ENCODE measurements around the gene RFC4.
"Not testable (repeated sequence)": the region's sequence is repeated elsewhere in the genome, so short reads cannot be mapped to it uniquely, and the experiment has no call there.

The RFC4 gene

GRCh38 chr3:186825872-186826409, 19.7 kb upstream of the RFC4 start:
- no peak for DNase-seq (ENCODE audit: low read depth, low spot score)
- H3K27ac ChIP-seq = no peak overlapping the region

- DNase-seq (ENCODE audit: low read depth, low spot score) = no peak
- no peak overlapping the region for H3K27ac ChIP-seq
These were observed 19.1 kb upstream of the RFC4 start for GRCh38 chr3:186825294-186825821.

- DNase-seq (ENCODE audit: low read depth, low spot score) = no peak
- no peak overlapping the region for H3K27ac ChIP-seq
These were observed 18.3 kb upstream of the RFC4 start for GRCh38 chr3:186824430-186825139.

GRCh38 chr3:186823386-186823785, 17.1 kb upstream of the RFC4 start:
- DNase-seq (ENCODE audit: low read depth, low spot score) = no peak
- no peak overlapping the region for H3K27ac ChIP-seq

- not testable (repeated sequence) for H3K27ac ChIP-seq; DNase-seq (ENCODE audit: low read depth, low spot score)
These were observed 16.1 kb upstream of the RFC4 start for GRCh38 chr3:186822388-186822759.

GRCh38 chr3:186821429-186822387, 15.4 kb upstream of the RFC4 start:
- no peak for DNase-seq (ENCODE audit: low read depth, low spot score)
- H3K27ac ChIP-seq = no peak overlapping the region

GRCh38 chr3:186818956-186819355, 12.7 kb upstream of the RFC4 start:
- no peak overlapping the region for H3K27ac ChIP-seq

GRCh38 chr3:186818516-186818915, 12.2 kb upstream of the RFC4 start:
- H3K27ac ChIP-seq = no peak overlapping the region
- DNase-seq (ENCODE audit: low read depth, low spot score) = no peak

More at GRCh38 chr3:186818956-186819355, 12.7 kb upstream of the RFC4 start:
- no peak for DNase-seq (ENCODE audit: low read depth, low spot score)

GRCh38 chr3:186815435-186815834, 9.2 kb upstream of the RFC4 start:
- no peak overlapping the region for H3K27ac ChIP-seq
- no peak for DNase-seq (ENCODE audit: low read depth, low spot score)

- no peak overlapping the region for H3K27ac ChIP-seq
- no peak for DNase-seq (ENCODE audit: low read depth, low spot score)
These were observed 7.8 kb upstream of the RFC4 start for GRCh38 chr3:186814100-186814499.

- not testable (repeated sequence) for H3K27ac ChIP-seq; DNase-seq (ENCODE audit: low read depth, low spot score)
These were observed 5.0 kb upstream of the RFC4 start for GRCh38 chr3:186811313-186811712.

- DNase-seq (ENCODE audit: low read depth, low spot score) = no peak
- H3K27ac ChIP-seq = no peak overlapping the region
These were observed 4.2 kb upstream of the RFC4 start for GRCh38 chr3:186810336-186810996.

- no peak for DNase-seq (ENCODE audit: low read depth, low spot score)
- peak overlapping the region; percentile 77 for H3K27ac ChIP-seq
These were observed 949 bp upstream of the RFC4 start for GRCh38 chr3:186807231-186807630.

GRCh38 chr3:186803447-186803846, 2.8 kb downstream of the RFC4 start:
- not testable (repeated sequence) for DNase-seq (ENCODE audit: low read depth, low spot score); H3K27ac ChIP-seq

- no peak for DNase-seq (ENCODE audit: low read depth, low spot score)
- H3K27ac ChIP-seq = no peak overlapping the region
These were observed 3.6 kb downstream of the RFC4 start for GRCh38 chr3:186802701-186803100.

GRCh38 chr3:186800285-186800684, 6.0 kb downstream of the RFC4 start:
- no peak for DNase-seq (ENCODE audit: low read depth, low spot score)
- H3K27ac ChIP-seq = no peak overlapping the region

GRCh38 chr3:186798239-186798874, 7.9 kb downstream of the RFC4 start:
- no peak overlapping the region for H3K27ac ChIP-seq
- no peak for DNase-seq (ENCODE audit: low read depth, low spot score)

GRCh38 chr3:186790261-186790981, 15.9 kb downstream of the RFC4 start:
- H3K27ac ChIP-seq = peak overlapping the region; percentile 48
- DNase-seq (ENCODE audit: low read depth, low spot score) = no peak

- DNase-seq (ENCODE audit: low read depth, low spot score) = no peak
These were observed 16.6 kb downstream of the RFC4 start for GRCh38 chr3:186789554-186790260.

More at GRCh38 chr3:186789554-186790260, 16.6 kb downstream of the RFC4 start:
- H3K27ac ChIP-seq = peak overlapping the region; percentile 48

Measured in epithelial cell of prostate (primary cell).